Thyroid gland (tissue), 4 donors: ENCODE measurements around the gene RNF212B. TPM values are rescaled to one million over a fixed set of nuclear protein-coding genes. Genes with fewer than 3 reads are reported as not detected.

ENCODE experiments used
- DNase-seq, 2 donors: peaks; one replicate each; pipeline ENCODE4 v3.0.0-alpha.2; 2019
- H3K27ac ChIP-seq, 3 donors: fragments of 200-600 bp; sonication (generic); 1 replicate in 2 of 3; 2 replicates in 1 of 3; pipeline ENCODE4 v1.5.1; 2016 to 2019; ENCODE audit warnings: mild to moderate bottlenecking in 1 of 3, moderate library complexity in 1 of 3
- H3K27me3 ChIP-seq: fragments of 200-600 bp; sonication (generic); one replicate; pipeline ENCODE4 v1.5.1; 2019
- H3K36me3 ChIP-seq, 2 donors: fragments of 200-600 bp; sonication (generic); one replicate each; pipeline ENCODE4 v1.5.1; 2016 to 2019
- H3K4me1 ChIP-seq, 2 donors: fragments of 200-600 bp; sonication (generic); one replicate each; pipeline ENCODE4 v1.5.1; 2017 to 2019
- H3K4me3 ChIP-seq, 3 donors: fragments of 200-600 bp; sonication (generic); replicated peaks in 1 of 3; 1 replicate in 2 of 3; 2 replicates in 1 of 3; pipeline ENCODE4 v1.5.1; 2016; ENCODE audit warnings: mild to moderate bottlenecking in 1 of 3
- H3K9me3 ChIP-seq: fragments of 200-600 bp; sonication (generic); one replicate; pipeline ENCODE4 v1.5.1; 2017
- POLR2A ChIP-seq, 2 donors: fragments of 450-650 bp; IDR thresholded peaks; one replicate each; pipeline ENCODE4 v1.6.1; 2017; ENCODE audit warnings: antibody characterized with exemption in 2 of 2, mild to moderate bottlenecking in 2 of 2, moderate library complexity in 1 of 2
- WGBS, 2 donors: methylation state at CpG; one replicate each; pipeline ENCODE4 v1.1.5; 2017; 5-methylcytosine and 5-hydroxymethylcytosine counted together
- intact Hi-C: fragments of 100-400 bp; cut with DNase I; formaldehyde crosslinking; loops from one replicate; pipeline ENCODE4 v1.15.1; 2023
- total RNA-seq, 4 donors: library from RNA; depleted of rRNA; stranded (reverse); fragments of >200 nt; gene quantifications; one replicate each; pipeline ENCODE4 v1.2.3, GENCODE V29; 2016
- TF ChIP-seq, protein P1 (sequence below), 6 experiments: fragments of 200-600 bp in 3 of 6; fragments of 450-650 bp in 3 of 6; sonication (generic) in 3 of 6; IDR thresholded peaks; one replicate each; pipeline ENCODE4 v1.5.1; 2016 to 2019; ENCODE audit warnings: antibody characterized with exemption in 6 of 6, mild to moderate bottlenecking in 2 of 6, inconsistent platforms in 1 of 6, moderate library complexity in 1 of 6

RNF212B gene
- total RNA-seq, 4 donors from 2014 or later = 0.40 TPM; not detected in 3

DNA sequence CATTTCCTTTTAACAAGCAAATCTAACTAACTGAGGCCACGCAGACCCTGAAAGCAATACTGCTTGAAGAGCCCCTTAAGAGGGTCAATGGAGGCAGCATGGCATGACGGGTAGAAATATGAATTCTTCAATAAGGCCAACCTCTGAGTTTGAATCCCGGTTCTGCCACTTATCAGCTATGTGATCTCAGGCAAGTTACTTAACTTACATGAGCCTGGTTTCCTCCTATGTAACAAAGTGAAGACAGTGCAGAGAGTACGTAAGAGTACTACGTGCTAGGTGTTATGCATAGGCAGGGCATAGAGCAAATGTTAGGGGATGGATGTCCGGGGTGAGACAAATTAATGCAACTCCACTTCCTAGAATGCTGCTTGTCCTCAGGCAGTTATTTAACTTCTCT is 43.5 kb downstream of the RNF212B start:
- DNase-seq = no peak
- Histone ChIP-seq H3K4me1 (peaks cover 4 to 12% of the 10 kb centered on the region in 2 donors), H3K27ac (no peak overlapping the region), H3K27me3 (no peaks in the 10 kb centered on the region), H3K36me3 (peaks cover 0 to 6% of the 10 kb centered on the region in 2 donors), H3K4me3 (no peak overlapping the region), H3K9me3 (no peaks in the 10 kb centered on the region)
- no peak for TF ChIP-seq POLR2A (IDR thresholded peaks at IDR 0.05)
- TF ChIP-seq, protein P1, sequence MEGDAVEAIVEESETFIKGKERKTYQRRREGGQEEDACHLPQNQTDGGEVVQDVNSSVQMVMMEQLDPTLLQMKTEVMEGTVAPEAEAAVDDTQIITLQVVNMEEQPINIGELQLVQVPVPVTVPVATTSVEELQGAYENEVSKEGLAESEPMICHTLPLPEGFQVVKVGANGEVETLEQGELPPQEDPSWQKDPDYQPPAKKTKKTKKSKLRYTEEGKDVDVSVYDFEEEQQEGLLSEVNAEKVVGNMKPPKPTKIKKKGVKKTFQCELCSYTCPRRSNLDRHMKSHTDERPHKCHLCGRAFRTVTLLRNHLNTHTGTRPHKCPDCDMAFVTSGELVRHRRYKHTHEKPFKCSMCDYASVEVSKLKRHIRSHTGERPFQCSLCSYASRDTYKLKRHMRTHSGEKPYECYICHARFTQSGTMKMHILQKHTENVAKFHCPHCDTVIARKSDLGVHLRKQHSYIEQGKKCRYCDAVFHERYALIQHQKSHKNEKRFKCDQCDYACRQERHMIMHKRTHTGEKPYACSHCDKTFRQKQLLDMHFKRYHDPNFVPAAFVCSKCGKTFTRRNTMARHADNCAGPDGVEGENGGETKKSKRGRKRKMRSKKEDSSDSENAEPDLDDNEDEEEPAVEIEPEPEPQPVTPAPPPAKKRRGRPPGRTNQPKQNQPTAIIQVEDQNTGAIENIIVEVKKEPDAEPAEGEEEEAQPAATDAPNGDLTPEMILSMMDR (IDR thresholded peaks at IDR 0.05) = no peak
- 93 to 98% methylated on average over 6 of the region's 6 CpGs for WGBS, 2 donors
- intact Hi-C loops = no loop called here

DNA sequence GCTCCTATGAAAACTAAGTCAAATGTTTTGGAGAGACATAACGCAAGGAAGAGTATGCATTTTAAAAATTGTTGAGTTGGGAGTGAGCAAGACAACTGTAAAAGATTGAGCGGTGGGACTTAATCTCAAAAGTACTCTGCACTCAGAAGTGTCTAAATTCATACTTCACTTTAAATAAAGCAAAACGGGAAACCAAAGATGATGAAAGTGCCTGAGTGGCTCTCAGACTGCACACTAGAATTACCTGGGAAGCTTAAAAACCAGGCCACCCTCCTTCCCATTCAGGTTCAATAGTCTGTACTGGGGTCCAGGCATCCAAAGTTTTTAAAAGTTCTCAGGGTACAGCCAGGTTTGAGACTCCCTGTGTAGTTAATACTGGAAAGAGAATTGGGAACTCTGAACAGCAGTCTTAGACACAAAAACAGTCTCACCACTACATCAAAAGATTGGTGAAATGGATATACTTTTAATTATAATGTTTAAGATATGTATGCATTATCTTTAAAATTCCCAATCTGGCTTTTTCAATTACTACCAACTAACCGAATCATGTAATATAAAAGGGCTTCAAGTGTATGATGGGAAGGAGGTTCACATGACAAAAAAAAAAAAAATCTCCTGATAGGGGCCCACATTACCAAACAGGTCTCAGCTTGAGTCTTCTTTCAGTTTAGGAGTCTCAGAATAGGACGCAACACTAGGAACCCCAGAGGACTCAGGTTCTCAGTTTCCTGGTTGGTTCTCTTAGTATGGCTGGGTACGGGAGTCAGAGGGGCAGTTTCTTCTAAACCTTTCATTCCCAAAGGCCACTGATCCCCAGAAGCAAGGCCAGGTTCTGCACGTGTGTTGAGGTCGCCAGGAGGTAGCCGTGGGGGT is 47.2 kb downstream of the RNF212B start:
- TF ChIP-seq, protein P1 (IDR thresholded peaks at IDR 0.05) = no peak
- TF ChIP-seq POLR2A (IDR thresholded peaks at IDR 0.05) = no peak
- H3K4me1 ChIP-seq = peaks cover 8 to 21% of the 10 kb centered on the region in 2 donors
- peak overlapping the region; percentile 60 to 96 (median 81) for H3K4me3 ChIP-seq
- H3K27me3 ChIP-seq = no peaks in the 10 kb centered on the region
- H3K36me3 ChIP-seq = no peaks in the 10 kb centered on the region
- 29 to 30% methylated on average over 9 of the region's 9 CpGs for WGBS, 2 donors
- intact Hi-C loops = no loop called here
- H3K27ac ChIP-seq = peak overlapping the region; percentile 83 to 96 (median 91)
- H3K9me3 ChIP-seq = no peaks in the 10 kb centered on the region
- no peak for DNase-seq

DNA sequence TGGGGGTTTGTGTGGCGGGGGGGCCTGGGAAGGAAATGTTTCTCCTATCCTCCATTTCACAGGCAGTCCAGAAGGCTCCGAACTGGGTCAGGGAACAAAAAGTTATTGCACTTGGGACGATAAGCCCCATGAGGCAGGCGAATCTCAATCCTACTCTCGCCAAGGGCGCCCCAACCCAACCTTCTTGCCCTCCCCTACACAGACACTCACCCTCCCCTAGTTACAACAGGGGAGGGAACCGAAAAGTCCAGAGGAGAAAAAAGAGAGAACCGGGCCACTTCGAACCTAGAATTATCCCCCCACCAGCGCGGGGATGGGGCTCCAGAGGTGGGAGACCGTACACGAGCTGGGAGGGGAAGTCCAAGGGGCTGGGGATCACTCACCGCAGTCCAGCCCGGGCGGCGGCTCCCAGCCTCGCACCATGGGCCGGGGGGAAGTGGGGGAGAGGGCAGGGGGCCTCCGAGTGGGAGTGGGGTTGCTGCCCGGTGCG is 47.8 kb downstream of the RNF212B start:
- H3K9me3 ChIP-seq = no peaks in the 10 kb centered on the region
- TF ChIP-seq POLR2A (IDR thresholded peaks at IDR 0.05) = no peak
- TF ChIP-seq, protein P1 (IDR thresholded peaks at IDR 0.05) = no peak
- H3K4me1 ChIP-seq = peaks cover 8 to 21% of the 10 kb centered on the region in 2 donors
- no peaks in the 10 kb centered on the region for H3K27me3 ChIP-seq
- peak overlapping the region; percentile 60 to 96 (median 81) for H3K4me3 ChIP-seq
- intact Hi-C loops = no loop called here
- DNase-seq = peak in 1 of 2 donors; percentile 15
- H3K36me3 ChIP-seq = no peaks in the 10 kb centered on the region
- 0% methylated on average over 8 to 22 of the region's 22 CpGs for WGBS, 2 donors
- peak overlapping the region; percentile 83 to 96 (median 91) for H3K27ac ChIP-seq

DNA sequence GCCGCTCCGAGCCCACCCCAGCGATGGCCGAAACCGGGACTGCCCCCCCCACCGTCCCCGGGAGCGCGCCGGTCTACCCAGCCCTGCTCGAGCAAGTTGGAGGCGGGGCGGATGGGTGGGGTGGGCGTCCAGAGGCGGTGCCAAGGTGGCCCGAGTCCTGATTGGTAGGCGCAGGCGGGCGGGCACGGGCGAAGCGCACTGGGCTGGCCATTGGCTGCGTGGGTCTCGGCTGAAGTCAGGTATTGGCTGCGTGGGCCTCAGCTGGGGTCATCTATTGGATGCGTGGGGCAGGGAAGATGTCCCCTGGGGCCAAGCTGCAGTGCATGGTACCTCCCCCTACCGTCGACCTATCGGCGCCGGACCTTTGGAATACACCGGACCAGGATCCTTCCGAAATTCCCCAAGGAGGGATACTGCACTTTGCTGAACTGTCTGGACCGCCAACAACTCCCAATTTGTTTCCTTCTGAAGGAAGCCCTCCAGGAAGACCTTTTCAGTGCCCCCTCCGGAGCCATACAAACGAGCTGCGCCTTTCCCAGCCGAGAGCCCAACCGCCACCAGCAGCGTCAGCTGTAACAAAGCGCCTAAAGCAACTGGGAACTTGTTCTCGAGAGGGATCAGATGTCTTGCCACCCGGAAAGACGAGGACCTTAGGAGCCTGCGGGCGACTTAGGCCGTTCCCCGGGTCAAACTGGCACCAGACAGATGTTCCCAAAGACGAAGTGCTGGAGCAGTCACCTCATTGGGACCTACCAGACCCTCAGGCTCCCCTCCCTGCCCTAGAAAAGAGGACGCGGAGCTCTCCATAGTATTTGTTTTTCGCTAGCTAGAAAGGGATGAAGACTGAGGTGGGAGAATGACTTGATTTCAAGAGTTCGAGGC is 48.5 kb downstream of the RNF212B start, which contains the start of gene HOMEZ:
TSS of gene HOMEZ (minus strand) at position 113 of the 882 bp plus-strand sequence. CDS start 180 bp downstream, outside the sequence.
- intact Hi-C loops = no loop called here
- TF ChIP-seq, protein P1 (IDR thresholded peaks at IDR 0.05) = no peak
- peak; percentile 47 to 92 for TF ChIP-seq POLR2A (IDR thresholded peaks at IDR 0.05)
- peak; percentile 100 for DNase-seq
- 0 to 1% methylated on average over 17 to 23 of the region's 53 CpGs for WGBS, 2 donors
- peaks cover 8 to 21% of the 10 kb centered on the region in 2 donors for H3K4me1 ChIP-seq
- peak within 1 kb of the TSS; percentile 60 to 96 (median 95) for H3K4me3 ChIP-seq
- H3K36me3 ChIP-seq = no peaks in the 10 kb centered on the region
- H3K27ac ChIP-seq = peak within 1 kb of the TSS; percentile 91 to 99 (median 97)
- H3K27me3 ChIP-seq = no peaks in the 10 kb centered on the region
- no peaks in the 10 kb centered on the region for H3K9me3 ChIP-seq
